Esophagus (tissue), 2 donors: Measurements from ENCODE around the gene ERP44. TPM values are rescaled to one million over a fixed set of nuclear protein-coding genes. Genes with fewer than 3 reads are reported as not detected.
"Not testable (repeated sequence)": the region's sequence is repeated elsewhere in the genome, so short reads cannot be mapped to it uniquely, and the experiment has no call there.

Experiments used
- H3K27ac ChIP-seq, 2 donors: one replicate each; pipeline ENCODE4 v1.5.1; 2013; ENCODE audit warnings: low read depth in 2 of 2, mild to moderate bottlenecking in 2 of 2, inconsistent platforms in 1 of 2, low read length in 1 of 2, moderate library complexity in 1 of 2
- H3K27me3 ChIP-seq, 2 donors: one replicate each; pipeline ENCODE4 v1.6.1; 2013; ENCODE audit warnings: low read length in 2 of 2, control low read depth in 1 of 2, mild to moderate bottlenecking in 1 of 2; ENCODE audit not compliant: insufficient read depth in 2 of 2, control insufficient read depth in 1 of 2
- H3K36me3 ChIP-seq, 2 donors: one replicate each; pipeline ENCODE4 v1.6.1; 2013; ENCODE audit warnings: low read length in 1 of 2; ENCODE audit not compliant: control insufficient read depth in 2 of 2, insufficient read depth in 2 of 2
- H3K4me1 ChIP-seq, 2 donors: one replicate each; pipeline ENCODE4 v1.6.1; 2013; ENCODE audit warnings: low read length in 1 of 2; ENCODE audit not compliant: control insufficient read depth in 2 of 2, insufficient read depth in 2 of 2
- H3K4me3 ChIP-seq, 2 donors: one replicate each; pipeline ENCODE4 v1.5.1; 2013; ENCODE audit warnings: low read length in 2 of 2, mild to moderate bottlenecking in 2 of 2, low read depth in 1 of 2, moderate library complexity in 1 of 2
- H3K9me3 ChIP-seq, 2 donors: one replicate each; pipeline ENCODE4 v1.6.1; 2013; ENCODE audit warnings: mild to moderate bottlenecking in 2 of 2, low read depth in 1 of 2, low read length in 1 of 2, moderate library complexity in 1 of 2; ENCODE audit not compliant: control insufficient read depth in 2 of 2, insufficient read depth in 1 of 2
- WGBS, 2 donors: extraction: QIAGEN DNeasy Blood & Tissue Kit; methylation state at CpG; one replicate each; pipeline ENCODE4 v1.1.7; 2013; 5-methylcytosine and 5-hydroxymethylcytosine counted together
- polyA plus RNA-seq, 2 donors: library from polyadenylated mRNA; stranded (reverse); fragments of 200-250 nt; gene quantifications; one replicate each; pipeline ENCODE4 v1.2.3, GENCODE V29; 2013
- donor health status: healthy with polysubstance abuse.
- donor health status: Bipolar disorder and iron deficiency.

Gene ERP44
- polyA plus RNA-seq, 2 donors, result 14.3 to 16.3 TPM

DNA sequence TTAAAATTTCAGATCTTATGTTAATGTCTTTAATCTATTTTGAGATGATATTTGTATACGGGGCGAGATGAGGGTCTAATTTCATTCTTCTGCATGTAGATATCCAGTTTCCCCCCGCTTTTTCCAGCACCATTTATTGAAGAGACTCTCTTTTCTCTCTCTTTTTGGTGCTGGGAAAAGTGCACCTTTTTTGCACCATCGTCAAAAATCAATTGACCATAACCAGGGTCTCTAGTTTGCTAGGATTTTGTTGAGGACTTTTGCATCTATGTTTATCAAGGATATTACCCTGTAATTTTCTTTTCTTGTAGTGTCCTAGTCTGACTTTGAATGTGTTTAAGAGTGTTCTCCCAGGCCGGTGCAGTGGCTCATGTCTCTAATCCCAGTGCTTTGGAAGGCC is 99.0 kb downstream of the ERP44 start:
- WGBS, 2 donors, result 97 to 99% methylated on average over 5 of the region's 5 CpGs
- H3K27me3 ChIP-seq, result no peaks in the 10 kb centered on the region
- no peak overlapping the region for H3K27ac ChIP-seq
- H3K36me3 ChIP-seq, result peaks cover 4 to 13% of the 10 kb centered on the region in 2 donors
- no peak overlapping the region for H3K4me3 ChIP-seq
- no peaks in the 10 kb centered on the region for H3K4me1 ChIP-seq
- H3K9me3 ChIP-seq, result peaks cover 5 to 8% of the 10 kb centered on the region in 2 donors

DNA sequence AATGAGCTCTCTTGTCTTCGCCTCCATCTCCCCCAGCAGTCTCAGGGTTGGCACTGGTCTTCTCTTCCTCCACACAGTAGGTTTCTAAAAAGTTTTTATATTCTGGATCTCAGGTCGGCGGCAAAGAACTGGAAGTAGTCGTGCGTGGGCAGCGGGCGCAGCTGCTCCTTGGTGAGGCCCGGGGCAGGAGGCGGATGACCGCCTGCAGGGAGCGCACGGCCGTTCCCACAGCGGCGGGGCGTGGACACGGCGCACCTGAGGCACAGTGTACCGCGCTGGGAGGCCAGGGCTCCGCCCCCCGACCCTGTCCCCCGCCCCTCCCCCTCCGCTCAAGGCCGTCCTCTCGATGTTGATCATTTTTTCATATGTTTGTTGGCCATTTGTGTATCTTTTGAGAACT is 99.9 kb downstream of the ERP44 start:
- peaks cover 0 to 7% of the 10 kb centered on the region in 2 donors for H3K36me3 ChIP-seq
- H3K27ac ChIP-seq, result no peak overlapping the region
- WGBS, 2 donors, result 97 to 99% methylated on average over 25 to 26 of the region's 26 CpGs
- no peaks in the 10 kb centered on the region for H3K27me3 ChIP-seq
- no peak overlapping the region for H3K4me3 ChIP-seq
- H3K4me1 ChIP-seq, result no peaks in the 10 kb centered on the region
- peaks cover 5 to 8% of the 10 kb centered on the region in 2 donors for H3K9me3 ChIP-seq

DNA sequence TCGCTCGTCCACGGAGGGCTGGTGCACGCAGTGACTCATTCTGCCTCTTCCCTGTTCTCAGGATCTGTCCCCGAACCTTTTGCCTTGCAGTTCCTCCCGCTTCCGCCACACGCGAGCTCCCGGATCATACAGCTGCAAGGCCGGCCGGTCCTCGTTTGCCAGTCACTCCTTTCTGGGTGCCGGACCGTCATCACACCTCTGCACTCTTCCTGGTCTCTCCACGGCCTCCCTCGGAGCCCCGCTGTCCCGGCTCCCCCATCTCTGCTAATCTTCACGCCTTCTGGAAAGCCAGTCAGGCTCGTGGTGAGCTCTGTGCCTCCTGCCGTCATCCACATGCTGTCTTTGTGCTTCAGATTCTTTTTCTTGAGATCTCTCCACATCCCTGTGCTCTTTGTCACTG is 100.5 kb downstream of the ERP44 start:
- 90 to 93% methylated on average over 22 of the region's 22 CpGs for WGBS, 2 donors
- Histone ChIP-seq H3K4me1 (no peaks in the 10 kb centered on the region), H3K4me3 (no peak overlapping the region), H3K9me3 (peaks cover 0 to 5% of the 10 kb centered on the region in 2 donors), H3K36me3 (peaks cover 0 to 1% of the 10 kb centered on the region in 2 donors), H3K27ac (no peak overlapping the region), H3K27me3 (no peaks in the 10 kb centered on the region)

DNA sequence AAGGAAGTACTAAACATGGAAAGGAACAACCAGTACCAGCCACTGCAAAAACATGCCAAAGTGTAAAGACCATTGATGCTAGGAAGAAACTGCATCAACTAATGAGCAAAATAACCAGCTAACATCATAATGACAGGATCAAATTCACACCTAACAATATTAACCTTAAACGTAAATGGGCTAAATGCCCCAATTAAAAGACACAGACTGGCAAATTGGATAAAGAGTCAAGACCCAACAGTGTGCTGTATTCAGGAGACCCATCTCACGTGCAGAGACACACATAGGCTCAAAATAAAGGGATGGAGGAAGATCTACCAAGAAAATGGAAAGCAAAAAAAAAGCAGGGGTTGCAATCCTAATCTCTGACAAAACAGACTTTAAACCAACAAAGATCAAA is 108.3 kb downstream of the ERP44 start:
- 84 to 87% methylated on average over 2 of the region's 2 CpGs for WGBS, 2 donors
- not testable (repeated sequence) for H3K27ac ChIP-seq, H3K4me1 ChIP-seq, H3K4me3 ChIP-seq, H3K27me3 ChIP-seq, H3K36me3 ChIP-seq, H3K9me3 ChIP-seq

DNA sequence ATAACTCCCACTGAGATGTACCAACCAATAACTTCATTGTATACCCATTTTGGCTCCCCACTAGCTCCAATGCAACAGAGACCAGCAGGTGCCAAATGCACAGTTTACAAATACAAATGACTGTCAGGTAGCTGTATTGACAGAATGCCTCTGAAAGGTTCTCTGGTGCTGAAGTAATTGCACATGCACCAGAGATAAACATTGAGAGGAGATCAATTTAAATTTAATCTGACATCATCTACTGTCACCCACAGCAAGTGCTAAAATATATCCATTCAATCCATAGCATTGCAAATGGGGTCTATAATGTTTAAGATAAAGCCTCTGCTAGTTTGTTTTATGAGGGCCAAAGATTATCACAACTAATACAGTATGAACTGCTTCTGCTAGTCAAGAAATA is 112.2 kb downstream of the ERP44 start:
- H3K36me3 ChIP-seq, result no peaks in the 10 kb centered on the region
- H3K27ac ChIP-seq, result no peak overlapping the region
- H3K9me3 ChIP-seq, result peaks cover 4 to 9% of the 10 kb centered on the region in 2 donors
- H3K4me1 ChIP-seq, result no peaks in the 10 kb centered on the region
- H3K4me3 ChIP-seq, result no peak overlapping the region
- H3K27me3 ChIP-seq, result no peaks in the 10 kb centered on the region

DNA sequence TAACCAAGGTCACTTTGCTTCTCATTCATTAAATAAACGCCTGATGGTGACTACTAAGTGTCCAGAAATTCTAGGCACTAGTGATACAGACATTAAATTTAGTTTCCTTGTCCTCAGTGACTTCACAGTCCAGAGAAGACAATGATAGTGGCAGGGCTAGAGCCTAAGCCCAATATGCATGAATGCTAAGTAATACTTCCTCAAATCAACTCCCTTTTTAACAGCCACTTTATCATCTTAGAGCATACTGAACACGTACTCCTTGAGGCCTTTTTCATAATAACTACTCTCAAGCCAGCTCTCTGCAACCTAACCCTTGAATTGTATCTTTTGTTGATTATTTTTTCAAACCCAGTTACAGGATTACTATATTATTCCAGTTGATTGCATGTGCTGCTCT is 118.2 kb downstream of the ERP44 start:
- H3K9me3 ChIP-seq, result no peaks in the 10 kb centered on the region
- no peak overlapping the region for H3K27ac ChIP-seq
- 75 to 80% methylated on average over 2 of the region's 2 CpGs for WGBS, 2 donors
- no peaks in the 10 kb centered on the region for H3K27me3 ChIP-seq
- H3K36me3 ChIP-seq, result no peaks in the 10 kb centered on the region
- H3K4me3 ChIP-seq, result no peak overlapping the region
- H3K4me1 ChIP-seq, result no peaks in the 10 kb centered on the region

DNA sequence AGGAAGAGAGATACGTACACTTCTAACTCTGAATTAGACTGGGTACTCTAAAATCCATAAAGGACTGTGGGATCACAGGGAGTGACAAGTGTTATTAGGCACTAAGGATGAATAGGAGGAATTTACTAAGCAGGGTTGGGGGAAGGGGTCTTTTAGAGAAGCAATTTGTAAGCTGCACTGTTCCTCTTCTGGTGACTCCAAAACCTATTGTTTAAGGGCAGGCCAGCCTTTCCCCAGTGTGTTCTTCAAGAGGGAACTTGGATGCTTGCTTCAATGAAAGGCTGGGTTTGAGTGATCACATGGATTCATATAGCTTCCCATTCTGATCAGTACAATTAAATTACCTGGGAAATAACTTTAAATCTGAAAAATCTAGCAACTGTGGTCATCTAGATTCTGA is 120.6 kb downstream of the ERP44 start:
- no peak overlapping the region for H3K27ac ChIP-seq
- H3K4me3 ChIP-seq, result no peak overlapping the region
- H3K36me3 ChIP-seq, result no peaks in the 10 kb centered on the region
- H3K9me3 ChIP-seq, result no peaks in the 10 kb centered on the region
- WGBS, 2 donors, result 95% methylated on average over 1 of the region's 1 CpG
- no peaks in the 10 kb centered on the region for H3K4me1 ChIP-seq
- no peaks in the 10 kb centered on the region for H3K27me3 ChIP-seq

DNA sequence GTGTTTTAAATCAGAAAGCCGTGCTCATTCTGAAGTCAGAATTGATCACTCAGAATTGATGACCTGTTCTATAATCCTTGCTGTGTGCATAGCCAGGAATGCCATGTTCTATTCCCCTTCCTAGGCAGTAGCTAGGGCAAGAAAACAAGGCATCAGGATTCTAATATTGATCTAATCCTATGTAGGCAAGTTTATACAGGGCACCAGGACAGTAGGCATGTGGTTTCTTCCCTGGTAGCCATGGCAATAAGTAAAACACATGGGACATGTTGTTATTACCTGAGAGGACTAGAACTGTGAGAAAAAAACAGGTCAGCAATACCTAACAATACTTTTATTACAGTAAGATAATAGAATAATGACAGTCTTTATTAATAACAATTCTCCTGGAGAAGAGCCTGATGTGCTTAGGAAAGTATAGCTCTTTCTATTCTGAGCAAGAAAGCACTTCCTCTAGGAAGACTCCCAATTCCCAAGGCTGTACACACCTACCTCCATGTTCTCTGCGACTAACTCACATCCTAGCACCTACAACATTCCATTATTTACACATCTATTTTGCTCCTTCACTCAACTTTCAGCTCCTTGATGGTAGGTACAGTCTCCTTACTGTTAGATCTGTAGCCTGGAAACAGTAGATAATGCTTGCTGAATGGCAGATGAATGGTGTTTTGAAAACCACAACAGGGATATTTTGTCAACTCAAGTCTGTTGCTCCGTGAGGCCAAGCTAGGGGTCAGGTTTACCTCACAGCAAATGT is 121.6 kb downstream of the ERP44 start:
- H3K27ac ChIP-seq, result no peak overlapping the region
- WGBS, 2 donors, result 79% methylated on average over 3 of the region's 3 CpGs

DNA sequence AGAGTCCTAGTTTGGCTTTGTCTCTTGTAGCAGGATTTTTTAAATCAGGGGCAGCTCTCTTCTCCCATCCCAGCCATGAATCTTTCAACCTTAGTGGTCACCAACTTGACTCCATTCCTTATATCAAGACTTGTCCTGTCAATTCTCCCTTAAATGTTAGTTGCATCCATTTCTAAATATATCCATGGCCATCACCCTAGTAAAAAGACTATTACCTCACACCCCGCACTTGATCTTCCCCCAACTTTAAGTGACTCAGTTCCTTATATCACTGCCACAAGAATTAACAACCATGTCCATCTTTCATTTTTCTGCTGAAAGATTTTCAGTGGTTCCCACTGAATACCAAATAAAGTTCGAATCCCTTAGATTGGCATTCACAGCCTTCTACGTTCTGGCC is 125.3 kb downstream of the ERP44 start:
- no peak overlapping the region for H3K4me3 ChIP-seq
- no peaks in the 10 kb centered on the region for H3K4me1 ChIP-seq
- peaks cover 0 to 7% of the 10 kb centered on the region in 2 donors for H3K36me3 ChIP-seq
- H3K27me3 ChIP-seq, result no peaks in the 10 kb centered on the region
- no peak overlapping the region for H3K27ac ChIP-seq
- no peaks in the 10 kb centered on the region for H3K9me3 ChIP-seq
- 97 to 98% methylated on average over 3 of the region's 3 CpGs for WGBS, 2 donors

More for the DNA sequence above, 121.6 kb downstream of the ERP44 start:
- H3K27me3 ChIP-seq, result no peaks in the 10 kb centered on the region
- H3K4me1 ChIP-seq, result no peaks in the 10 kb centered on the region
- H3K9me3 ChIP-seq, result no peaks in the 10 kb centered on the region
- no peaks in the 10 kb centered on the region for H3K36me3 ChIP-seq
- H3K4me3 ChIP-seq, result no peak overlapping the region

DNA sequence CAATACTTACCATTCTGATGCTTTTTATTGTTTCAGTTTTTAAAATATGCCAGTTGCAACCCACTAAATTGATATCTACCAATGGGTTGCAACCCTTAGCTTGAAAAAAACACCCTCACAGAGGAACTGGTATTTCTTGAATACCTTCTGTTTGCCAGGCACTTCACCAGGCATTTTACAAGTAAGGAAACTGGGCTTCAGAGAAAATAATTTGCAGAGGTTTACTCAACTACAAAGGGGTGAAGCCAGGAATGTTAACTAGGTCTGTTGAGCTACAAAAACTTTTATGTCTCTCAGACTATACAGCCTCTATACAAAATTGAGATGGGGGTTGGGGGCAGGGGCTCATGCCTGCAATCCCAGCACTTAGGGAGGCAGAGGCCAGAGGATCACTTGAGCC is 127.4 kb downstream of the ERP44 start:
- Histone ChIP-seq H3K36me3 (peaks cover 0 to 11% of the 10 kb centered on the region in 2 donors), H3K27ac (no peak overlapping the region), H3K4me1 (no peaks in the 10 kb centered on the region), H3K27me3 (no peaks in the 10 kb centered on the region), H3K4me3 (no peak overlapping the region), H3K9me3 (no peaks in the 10 kb centered on the region)
